GM18520 (cell line): ENCODE data around the gene MRI1.
A peak's percentile ranks its signal among the peaks of the same experiment; 100 is the strongest.
"Not testable (repeated sequence)": the region's sequence is repeated elsewhere in the genome, so short reads cannot be mapped to it uniquely, and the experiment has no call there.

Experiments used
- ATAC-seq: cut with Tn5 transposase; IDR thresholded peaks from one replicate; pipeline ENCODE4 v1.9.1; 2021; ENCODE audit not compliant: unreplicated experiment

Gene MRI1

DNA sequence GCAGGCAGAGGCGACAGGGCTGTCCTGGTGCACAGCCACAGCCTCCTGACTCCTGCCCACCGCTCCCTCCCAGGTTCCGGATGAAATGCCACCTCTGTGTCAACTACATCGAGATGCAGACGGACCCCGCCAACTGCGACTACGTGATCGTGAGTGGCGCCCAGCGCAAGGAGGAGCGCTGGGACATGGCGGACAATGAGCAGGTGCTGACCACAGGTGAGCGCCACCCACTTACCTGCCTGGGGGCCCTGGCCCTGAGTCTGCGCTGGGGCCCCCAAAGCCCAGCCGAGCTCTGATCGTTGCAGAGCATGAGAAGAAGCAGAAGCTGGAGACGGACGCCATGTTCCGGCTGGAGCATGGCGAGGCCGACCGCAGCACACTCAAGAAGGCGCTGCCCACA, 5.5 kb upstream of the MRI1 start:
- no peak for ATAC-seq

DNA sequence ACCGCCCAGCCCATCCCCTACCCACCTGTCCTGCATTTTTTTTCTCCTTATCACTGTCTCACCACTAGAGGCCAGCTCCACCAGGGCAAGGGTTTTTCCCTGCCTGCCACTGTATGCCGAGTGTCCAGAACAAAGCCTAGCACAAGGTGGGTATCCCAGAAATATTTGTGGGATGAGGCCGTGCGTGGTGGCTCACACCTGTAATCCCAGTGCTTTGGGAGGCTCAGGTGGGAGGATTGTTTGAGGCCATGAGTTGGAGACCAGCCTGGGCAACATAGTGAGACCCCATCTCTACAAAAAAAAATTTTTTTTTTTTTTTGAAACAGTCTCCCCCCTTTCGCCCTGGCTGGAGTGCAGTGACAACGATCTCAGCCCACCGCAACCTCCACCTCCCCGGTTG, 2.9 kb upstream of the MRI1 start:
- ATAC-seq = no peak

DNA sequence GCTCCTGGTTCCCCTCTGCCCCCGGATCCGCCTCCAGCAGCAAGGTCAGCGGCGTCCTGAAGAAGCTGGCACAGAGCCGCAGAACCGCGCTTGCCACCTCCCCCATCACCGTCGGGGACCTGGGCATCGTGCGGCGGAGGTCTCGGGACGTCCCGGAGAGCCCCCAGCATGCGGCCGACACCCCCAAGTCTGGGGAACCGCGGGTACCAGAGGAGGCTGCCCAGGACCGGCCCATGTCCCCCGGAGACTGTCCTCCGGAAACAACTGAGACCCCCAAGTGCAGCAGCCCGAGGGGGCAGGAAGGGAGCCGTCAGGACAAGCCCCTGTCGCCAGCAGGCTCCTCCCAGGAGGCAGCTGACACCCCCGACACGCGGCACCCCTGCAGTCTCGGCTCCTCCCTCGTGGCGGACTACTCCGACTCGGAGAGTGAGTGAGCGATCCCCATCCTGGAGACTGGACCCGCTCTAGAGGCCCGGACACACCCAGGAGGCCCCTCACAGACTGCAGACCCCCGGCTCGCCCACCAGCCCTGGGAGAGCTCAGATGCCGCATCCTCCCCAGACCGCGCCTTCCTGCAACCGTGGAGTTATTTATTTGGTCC, 1.6 kb upstream of the MRI1 start:
- ATAC-seq = no peak

DNA sequence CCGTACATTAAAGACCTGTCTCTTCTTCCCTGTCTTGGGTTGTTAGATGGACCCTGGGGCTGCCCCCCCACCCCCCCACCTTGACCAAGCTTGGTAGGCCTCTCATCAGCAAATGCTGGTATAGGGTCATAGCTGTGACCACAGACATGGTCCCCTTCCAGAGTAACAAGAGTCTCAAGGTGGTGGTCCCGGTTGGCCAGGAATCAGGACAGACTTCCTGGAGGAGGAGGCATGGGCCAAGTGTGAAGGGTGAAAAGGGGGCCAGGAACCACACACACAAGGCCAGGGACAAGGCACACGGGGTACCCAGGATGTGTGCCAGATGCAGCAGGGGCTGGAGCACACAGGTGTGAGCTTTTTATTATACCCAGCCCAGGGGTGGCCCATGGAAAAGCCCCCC, 1.1 kb upstream of the MRI1 start:
- no peak for ATAC-seq

DNA sequence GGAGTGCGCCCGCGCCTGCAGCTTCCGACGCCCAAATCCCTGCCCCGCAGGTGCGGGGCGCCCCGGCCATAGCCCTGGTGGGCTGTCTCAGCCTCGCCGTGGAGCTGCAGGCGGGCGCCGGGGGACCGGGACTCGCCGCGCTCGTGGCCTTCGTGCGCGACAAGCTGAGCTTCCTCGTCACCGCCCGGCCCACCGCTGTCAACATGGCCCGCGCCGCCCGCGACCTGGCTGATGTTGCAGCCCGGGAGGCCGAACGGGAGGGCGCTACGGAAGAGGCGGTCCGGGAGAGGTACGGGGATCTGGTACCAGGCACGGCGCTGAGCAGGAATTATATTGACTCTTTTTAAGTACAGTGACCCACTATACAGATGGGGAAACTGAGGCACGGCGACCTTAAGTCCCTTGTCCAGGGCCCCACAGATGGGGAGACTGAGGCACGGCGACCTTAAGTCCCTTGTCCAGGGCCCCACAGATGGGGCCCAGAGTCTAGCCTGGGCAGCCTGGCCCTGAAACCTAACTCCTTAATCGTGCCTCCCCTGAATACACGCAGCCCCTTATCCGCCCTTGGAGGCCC, 586 bp downstream of the MRI1 start:
- ATAC-seq = no peak

DNA sequence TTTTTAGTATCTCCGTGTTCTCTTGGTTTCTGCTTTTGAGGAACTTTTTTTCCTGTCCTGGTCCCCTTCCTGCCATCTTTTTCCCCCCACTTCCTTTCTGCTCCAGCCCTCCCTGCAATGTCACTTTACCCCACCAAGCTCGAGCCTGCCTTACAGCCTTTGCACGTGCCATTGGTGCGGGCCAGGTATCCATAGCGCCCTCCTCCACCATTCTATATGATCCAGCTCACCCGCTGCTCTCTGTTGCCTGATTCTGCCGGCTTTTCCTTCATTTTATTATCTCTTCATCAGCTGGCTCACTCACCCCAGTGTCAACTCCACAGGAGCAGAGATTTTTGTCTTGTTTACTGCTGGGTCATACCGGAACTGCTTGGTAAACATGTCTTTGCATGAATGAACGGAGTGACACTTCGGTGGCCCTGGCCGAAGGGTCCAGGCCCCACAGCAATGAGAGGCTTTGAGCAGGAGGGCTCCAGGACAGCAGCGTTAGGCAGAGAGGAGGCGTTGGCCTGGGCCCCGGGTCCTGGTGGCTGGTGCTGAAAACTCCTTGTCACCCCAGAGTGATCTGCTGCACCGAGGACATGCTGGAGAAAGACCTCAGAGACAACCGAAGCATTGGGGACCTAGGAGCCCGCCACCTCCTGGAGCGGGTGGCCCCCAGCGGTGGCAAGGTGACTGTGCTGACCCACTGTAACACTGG, 1.2 kb downstream of the MRI1 start:
- no peak for ATAC-seq

DNA sequence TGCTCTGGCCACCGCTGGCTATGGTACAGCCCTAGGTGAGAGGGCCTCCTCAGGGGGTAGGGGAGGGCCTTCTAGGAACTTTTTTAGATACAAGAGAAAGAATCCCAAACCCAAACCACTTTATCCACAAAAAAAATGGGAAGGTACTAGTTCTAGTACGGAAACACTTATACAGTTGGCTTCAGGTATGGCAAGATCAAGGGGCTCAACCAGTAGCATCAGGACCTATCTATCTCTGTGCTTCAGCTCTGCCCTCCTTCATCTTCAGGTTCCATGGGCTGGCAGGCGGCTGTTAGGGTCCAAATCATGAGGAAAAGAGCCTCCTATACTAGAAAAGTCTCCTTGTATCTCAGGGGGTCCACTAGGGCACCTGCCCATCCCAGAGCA, 1.8 kb downstream of the MRI1 start:
- ATAC-seq = no peak

DNA sequence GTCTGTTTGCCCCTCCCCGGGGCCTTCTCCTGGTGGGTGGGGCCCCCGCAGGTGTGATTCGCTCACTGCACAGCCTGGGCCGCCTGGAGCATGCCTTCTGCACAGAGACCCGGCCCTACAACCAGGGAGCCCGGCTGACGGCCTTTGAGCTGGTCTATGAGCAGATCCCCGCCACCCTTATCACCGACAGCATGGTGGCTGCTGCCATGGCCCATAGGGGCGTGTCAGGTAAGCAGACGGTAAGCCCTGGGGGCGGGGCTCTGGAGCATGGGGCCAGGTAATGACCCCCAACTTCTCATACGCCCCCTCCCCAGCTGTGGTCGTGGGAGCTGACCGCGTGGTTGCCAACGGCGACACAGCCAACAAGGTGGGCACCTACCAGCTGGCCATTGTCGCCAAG, 4.2 kb downstream of the MRI1 start:
- ATAC-seq = no peak

DNA sequence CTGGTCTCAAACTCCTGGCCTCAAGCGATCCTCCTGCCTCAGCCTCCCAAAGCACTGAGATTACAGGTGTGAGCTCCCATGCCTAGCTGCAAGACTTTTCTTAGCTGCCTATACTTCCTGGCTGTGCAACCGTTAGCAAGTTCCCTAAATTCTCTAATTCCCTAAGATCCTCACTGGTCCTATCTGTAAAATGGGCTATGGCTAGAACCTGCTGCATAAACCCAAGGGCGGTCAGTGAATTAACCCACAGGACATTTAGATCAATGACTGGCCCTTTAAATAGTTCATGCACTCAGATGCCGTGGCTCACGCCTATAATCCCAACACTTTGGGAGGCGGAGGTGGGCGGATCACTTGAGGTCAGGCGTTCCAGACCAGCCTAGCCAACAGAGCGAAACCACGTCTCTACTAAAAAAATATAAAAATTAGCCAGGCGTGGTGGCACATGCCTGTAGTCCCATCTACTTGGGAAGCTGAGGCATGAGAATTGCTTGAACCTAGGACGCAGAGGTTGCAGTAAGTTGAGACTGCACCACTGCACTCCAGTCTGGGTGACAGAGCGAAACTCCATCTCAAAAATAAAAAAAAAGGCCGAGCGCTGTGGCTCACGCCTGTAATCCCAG, 5.8 kb downstream of the MRI1 start:
- ATAC-seq = no peak

DNA sequence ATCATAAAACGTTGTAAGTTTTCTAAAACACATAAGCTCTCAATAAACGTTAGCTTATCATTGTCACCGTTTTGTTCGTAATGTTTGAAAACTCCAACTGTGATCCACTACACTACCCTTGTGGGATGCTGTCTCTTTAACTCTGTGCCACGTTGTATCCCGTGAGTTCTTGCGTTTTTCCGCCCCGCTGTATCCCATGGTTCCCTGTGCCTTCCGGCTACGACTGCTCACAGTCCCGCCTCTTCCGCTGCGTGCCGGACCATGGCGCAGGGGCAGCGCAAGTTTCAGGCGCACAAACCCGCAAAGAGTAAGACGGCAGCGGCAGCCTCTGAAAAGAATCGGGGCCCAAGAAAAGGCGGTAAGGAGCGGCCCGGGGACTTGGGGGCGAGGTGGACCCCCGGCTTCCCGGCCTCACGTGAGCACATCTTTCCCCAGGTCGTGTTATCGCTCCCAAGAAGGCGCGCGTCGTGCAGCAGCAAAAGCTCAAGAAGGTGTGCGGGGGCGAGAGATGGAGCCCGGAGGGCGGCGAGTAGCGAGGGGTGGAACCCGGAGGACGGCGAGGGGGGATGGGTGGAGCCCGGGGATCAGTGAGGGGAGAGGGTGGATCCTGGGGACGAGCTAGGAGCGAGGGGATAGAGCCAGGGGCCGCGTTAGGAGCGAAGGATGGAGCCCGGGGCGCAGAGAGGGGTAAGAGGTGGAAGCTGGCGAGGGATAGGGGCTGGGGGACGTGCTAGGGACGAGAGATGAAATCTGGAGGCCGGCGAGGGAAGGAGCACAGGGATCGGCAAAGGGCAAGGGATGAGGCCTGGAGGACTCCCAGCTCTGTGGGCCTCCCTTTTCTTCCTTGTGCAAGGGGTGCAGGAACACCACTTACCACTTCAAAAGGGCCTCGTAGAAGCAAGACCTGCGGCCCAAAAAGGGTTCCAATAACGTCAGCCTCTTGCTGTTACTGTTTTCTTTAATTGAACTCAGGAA, 10.2 kb downstream of the MRI1 start, which contains the start of gene C19orf53:
Gene C19orf53, plus strand, starts transcription at position 240 of the 975 bp plus-strand sequence. Its CDS starts 22 bp downstream, at position 262.
- ATAC-seq = peak; percentile 97

DNA sequence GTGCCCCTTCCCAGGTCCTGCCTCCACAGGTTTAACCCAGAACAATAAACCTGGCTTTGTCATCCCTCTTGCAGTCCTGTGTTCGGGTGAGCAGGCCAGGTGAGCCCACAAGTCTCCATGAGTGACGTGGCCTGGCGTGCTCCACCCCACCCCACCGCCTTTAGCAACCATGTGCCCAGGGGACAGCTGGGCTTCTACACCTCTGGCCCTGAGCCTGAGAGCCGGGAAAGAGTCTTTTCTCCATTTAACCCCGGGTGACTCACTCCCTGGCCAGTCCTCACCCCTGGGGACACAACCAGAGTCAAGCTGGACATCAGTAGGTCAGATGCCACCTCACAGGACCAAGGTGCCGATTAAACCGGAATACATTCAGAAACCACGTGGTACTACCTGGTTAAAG, 14.1 kb downstream of the MRI1 start:
- ATAC-seq = no peak

DNA sequence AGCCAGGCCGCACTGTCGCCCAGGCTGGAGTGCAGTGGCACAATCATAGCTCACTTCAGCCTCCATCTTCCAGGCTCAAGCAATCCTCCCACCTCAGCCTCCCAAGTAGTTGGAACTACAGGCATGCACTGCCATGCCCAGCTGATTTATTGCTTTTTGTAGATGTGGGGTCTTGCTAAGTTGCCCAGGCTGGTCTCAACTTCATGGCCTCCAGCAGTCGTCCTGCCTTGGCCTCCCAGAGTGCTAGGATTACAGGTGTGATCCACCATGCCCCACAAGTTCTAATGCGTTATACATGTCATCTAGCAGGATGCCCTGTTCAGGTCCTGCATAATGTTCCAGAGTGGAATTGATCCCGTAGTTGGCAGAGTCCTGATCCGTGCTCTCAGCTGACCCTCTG, 14.5 kb downstream of the MRI1 start:
- no peak for ATAC-seq

DNA sequence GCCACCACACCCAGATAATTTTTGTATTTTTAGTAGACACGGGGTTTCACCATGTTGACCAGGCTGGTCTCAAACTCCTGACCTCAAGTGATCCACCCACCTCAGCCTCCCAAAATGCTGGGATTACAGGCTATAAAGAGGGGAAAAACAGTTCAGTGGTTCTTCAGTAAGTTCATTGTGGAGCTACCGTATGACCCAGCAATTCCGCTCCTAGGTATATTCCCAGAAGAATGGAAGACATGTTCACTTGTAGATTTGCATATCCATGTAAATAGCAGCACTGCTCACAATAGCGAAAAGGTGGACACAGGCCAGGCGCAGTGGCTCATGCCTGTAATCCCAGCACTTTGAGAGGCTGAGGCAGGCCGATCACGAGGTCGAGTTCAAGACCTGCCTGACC, 15.5 kb downstream of the MRI1 start:
- not testable (repeated sequence) for ATAC-seq

DNA sequence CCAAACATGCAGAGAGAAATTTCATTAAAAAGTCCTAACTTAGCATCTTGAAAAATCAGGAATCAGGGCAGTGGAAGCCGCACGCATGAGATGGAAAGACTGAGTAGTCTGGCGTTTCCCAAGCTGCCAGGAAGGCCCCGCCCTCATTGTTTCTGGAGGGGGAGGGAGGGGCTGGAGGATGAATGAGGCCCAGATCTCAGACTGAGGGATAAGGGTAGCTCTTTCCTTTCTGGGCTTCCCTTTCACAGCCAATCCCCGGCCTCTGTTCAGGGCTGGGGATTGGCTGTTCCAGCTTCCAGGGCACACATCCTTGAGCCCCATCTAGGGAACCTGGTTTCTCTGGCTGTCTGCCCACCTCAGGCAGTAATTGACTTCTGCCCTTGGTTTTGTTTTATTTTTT, 17.2 kb downstream of the MRI1 start:
- ATAC-seq = no peak

DNA sequence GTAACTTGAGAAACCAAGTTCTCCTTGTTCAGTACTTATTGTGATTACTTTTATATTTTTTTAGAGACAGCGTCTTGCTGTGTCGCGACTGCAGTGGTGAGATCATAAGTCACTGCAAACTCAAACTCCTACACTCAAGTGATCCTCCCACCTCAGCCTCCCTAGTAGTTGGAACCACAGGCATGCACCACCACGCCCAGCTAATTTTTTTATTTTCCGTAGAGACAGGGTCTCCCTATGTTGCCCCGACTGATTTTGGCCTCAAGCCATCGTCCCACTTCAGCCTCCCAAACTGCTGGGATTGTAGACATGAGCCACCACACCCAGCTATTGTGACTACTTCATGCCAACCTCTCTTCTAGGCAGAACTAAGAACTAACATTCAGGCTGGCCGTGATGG, 18.2 kb downstream of the MRI1 start:
- ATAC-seq = no peak

DNA sequence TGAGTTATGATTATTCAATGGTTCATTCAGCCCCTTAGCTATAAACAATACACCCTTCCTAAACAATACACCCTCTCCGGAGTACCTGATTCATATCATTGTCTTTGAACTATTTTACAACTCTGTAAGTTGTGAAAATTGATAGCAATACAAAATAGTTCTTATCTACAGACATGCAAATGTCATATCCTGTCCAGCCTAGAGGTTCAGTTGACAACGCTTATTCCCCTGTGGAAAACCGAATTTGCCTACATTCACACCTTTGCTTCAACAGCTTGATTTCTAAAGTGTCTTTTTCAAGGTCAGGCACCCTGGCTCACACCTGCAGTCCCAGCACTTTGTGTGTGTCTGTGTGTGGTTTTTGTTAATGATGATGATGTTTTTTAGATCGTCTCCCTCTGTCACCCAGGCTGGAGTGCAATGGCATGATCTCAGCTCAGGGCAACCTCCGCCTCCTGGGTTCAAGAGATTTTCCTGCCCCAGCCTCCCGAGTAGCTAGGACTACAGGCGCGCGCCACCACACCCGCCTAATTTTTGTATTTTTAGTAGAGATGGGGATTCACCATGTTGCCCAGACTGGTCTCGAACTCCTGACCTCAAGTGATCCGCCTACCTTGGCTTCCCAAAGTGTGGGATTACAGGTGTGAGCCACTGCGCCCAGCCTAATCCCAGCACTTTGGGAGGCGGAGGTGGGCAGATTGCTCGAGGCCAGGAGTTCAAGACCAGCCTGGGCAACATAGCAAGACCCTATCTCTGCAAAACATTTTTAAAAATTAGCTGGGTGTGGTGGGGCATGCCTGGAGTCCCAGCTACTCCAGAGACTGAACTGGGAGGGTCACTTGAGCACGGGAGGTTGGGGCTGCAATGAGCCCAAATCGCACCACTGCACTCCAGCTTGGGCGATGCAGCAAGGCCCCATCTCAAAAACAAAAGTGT, 19.5 kb downstream of the MRI1 start:
- ATAC-seq = peak; percentile 48

DNA sequence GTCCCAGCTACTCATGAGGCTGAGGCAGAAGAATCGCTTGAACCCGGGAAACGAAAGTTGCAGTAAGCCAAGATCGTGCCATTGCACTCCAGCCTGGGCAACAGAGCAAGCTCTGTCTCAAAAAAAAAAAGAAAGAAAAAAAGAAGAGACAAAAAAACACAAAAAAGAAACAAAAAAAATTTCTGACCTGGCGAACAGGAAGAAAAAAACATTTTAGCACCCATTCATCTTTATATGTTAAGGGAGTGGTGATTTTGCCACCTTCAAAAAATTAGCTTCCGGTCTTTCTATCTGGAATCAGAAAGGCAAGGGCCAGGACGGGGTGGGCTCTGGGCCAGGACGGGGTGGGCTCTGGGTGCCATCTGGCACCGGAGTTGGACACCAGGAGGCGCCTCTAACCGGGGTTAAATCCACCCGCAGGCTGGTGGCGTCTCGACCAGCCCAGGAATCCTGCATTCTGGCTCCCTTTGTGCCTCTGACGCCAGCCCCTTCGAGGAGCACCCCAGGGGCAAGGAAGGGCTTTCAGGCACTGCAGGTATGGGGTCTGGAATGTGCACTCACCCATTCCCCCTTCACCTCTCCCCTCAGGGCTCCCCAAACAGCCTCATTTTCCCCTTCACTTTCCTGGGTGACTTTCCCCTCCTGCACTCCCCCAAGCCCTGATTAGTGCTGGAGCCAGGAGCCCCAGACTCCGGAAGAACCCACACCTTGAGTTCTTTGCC, 20.6 kb downstream of the MRI1 start:
- no peak for ATAC-seq

DNA sequence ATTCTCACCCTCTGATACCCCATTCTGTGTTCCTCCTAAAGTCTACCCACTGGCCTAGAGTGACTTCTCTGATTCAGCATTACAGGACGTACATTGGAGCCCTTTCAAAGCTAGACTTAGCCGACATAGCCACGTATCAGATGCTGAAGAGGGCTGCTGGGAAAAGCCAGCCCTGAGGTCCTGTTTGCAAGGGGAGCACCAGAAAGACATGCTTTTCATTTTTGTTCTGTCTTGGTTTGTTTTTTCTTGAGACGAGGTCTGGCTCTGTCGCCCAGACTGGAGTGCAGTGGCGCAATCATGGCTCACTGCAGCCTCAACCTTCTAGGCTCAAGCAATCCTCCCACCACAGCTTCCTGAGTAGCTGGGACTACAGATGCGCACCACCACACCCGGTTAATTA, 24.7 kb downstream of the MRI1 start:
- no peak for ATAC-seq

DNA sequence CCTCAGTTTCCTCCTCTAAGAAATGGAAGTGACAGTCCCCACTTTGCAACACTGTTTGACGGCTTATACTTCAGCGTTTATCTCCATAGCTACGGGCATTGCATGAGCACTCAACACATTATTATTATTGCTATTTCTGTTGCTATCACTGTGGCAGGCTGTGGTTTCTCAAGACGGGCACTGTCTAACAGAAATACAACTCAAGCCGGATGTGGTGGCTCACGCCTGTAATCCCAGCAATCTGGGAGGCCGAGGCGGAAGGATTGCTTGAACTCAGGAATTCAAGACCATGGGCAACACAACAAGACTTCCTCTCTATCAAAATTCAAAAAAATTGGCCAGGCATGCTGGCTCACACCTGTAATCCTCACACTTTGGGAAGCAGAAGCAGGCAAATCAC, 26.0 kb downstream of the MRI1 start:
- no peak for ATAC-seq
